ENCODE results near the gene CTDNEP1.

DNA sequence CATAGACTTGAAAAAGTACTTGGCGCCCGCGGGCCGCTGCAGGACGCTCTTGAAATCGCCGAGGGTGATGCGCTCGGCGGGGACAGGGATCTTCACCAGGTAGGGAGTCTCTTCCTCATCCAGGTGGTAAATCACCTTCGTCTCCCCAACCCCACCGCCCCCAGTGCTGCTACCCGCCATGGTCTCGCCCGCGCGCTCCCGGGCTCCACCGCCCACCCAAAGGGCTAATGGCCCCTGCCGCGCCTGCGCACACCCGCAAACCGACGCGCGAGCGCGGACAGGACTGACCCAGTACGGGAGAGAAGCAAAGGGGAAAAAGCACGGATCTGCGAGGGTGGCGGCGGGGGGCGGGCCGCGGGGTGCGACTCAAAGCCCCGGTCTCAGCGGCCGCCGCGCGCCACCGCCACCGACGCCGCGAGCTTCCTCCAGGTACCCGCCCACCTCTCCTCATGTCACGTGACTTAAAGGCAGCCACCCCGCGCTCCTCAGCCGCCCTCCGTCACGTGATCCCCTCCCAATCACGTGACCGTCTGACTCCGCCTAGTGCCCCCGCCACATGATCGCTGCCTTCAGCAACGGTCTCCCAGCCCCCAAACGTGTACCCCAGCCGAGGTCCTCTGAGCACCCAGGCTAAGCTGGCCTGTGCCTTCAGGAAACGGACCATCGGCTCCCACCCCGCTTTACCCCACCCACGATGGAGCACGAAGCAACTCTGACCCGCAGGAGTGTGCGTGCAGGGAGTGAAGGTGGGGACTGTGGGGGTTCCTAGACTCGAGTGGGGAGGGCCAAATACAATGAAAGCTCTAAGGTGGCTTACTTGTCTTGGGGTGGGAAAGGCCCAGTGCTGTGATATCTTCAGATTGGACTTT, 17.2 kb downstream of the CTDNEP1 start, which contains the start of gene DVL2:
- TF ChIP-seq, protein P1, sequence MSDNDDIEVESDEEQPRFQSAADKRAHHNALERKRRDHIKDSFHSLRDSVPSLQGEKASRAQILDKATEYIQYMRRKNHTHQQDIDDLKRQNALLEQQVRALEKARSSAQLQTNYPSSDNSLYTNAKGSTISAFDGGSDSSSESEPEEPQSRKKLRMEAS (IDR thresholded peaks at IDR 0.05) = peak; percentile 92
- TF ChIP-seq RAD21 (IDR thresholded peaks at IDR 0.05; ENCODE audit: low read depth) (no peak), EP300 (IDR thresholded peaks at IDR 0.05; ENCODE audit: borderline replicate concordance) (peak; percentile 38; the same call in 1 of the 2 replicates), TCF12 (IDR thresholded peaks at IDR 0.05; ENCODE audit: low read depth) (peak; percentile 48; the same call in 1 of the 2 replicates), TAF1 (IDR thresholded peaks at IDR 0.05; ENCODE audit: low read depth) (peak; percentile 41; the same call in 1 of the 2 replicates), TEAD4 (IDR thresholded peaks at IDR 0.05) (peak; percentile 56), YY1 (IDR thresholded peaks at IDR 0.05; ENCODE audit: low read depth) (peak; percentile 74)
- TF ChIP-seq, protein P2, sequence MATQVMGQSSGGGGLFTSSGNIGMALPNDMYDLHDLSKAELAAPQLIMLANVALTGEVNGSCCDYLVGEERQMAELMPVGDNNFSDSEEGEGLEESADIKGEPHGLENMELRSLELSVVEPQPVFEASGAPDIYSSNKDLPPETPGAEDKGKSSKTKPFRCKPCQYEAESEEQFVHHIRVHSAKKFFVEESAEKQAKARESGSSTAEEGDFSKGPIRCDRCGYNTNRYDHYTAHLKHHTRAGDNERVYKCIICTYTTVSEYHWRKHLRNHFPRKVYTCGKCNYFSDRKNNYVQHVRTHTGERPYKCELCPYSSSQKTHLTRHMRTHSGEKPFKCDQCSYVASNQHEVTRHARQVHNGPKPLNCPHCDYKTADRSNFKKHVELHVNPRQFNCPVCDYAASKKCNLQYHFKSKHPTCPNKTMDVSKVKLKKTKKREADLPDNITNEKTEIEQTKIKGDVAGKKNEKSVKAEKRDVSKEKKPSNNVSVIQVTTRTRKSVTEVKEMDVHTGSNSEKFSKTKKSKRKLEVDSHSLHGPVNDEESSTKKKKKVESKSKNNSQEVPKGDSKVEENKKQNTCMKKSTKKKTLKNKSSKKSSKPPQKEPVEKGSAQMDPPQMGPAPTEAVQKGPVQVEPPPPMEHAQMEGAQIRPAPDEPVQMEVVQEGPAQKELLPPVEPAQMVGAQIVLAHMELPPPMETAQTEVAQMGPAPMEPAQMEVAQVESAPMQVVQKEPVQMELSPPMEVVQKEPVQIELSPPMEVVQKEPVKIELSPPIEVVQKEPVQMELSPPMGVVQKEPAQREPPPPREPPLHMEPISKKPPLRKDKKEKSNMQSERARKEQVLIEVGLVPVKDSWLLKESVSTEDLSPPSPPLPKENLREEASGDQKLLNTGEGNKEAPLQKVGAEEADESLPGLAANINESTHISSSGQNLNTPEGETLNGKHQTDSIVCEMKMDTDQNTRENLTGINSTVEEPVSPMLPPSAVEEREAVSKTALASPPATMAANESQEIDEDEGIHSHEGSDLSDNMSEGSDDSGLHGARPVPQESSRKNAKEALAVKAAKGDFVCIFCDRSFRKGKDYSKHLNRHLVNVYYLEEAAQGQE (IDR thresholded peaks at IDR 0.05; ENCODE audit: low read depth) = no peak
- TF ChIP-seq, protein P3, sequence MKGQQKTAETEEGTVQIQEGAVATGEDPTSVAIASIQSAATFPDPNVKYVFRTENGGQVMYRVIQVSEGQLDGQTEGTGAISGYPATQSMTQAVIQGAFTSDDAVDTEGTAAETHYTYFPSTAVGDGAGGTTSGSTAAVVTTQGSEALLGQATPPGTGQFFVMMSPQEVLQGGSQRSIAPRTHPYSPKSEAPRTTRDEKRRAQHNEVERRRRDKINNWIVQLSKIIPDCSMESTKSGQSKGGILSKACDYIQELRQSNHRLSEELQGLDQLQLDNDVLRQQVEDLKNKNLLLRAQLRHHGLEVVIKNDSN (IDR thresholded peaks at IDR 0.05) = peak; percentile 99

Data from Ishikawa (cell line).